Large intestine (tissue), 3 donors: ENCODE measurements around the gene KRT7. TPM values are rescaled to one million over a fixed set of nuclear protein-coding genes. Genes with fewer than 3 reads are reported as not detected.
A peak's percentile ranks its signal among the peaks of the same experiment; 100 is the strongest.

Source experiments
- DNase-seq, 2 donors: peaks; one replicate each; pipeline versions ENCODE4 v3.0.0 to v3.0.0-alpha.2; 2013
- H3K27ac ChIP-seq: one replicate; pipeline ENCODE4 v1.5.1; 2013; ENCODE audit warnings: low read length
- H3K27me3 ChIP-seq: 2 replicates; pipeline ENCODE4 v1.6.1; 2013; ENCODE audit warnings: low read length; ENCODE audit not compliant: control insufficient read depth, insufficient read depth
- H3K36me3 ChIP-seq: 2 replicates; pipeline ENCODE4 v1.6.1; 2013; ENCODE audit warnings: low read length; ENCODE audit not compliant: control insufficient read depth, insufficient read depth
- H3K4me1 ChIP-seq: one replicate; pipeline ENCODE4 v1.6.1; 2013; ENCODE audit warnings: low read length; ENCODE audit not compliant: control insufficient read depth, insufficient read depth
- H3K4me3 ChIP-seq: one replicate; pipeline ENCODE4 v1.5.1; 2013; ENCODE audit warnings: low read length
- H3K9me3 ChIP-seq: one replicate; pipeline ENCODE4 v1.6.1; 2013; ENCODE audit warnings: mild to moderate bottlenecking, low read depth, low read length, moderate library complexity; ENCODE audit not compliant: control insufficient read depth
- whole genome bisulfite sequencing: methylation state at CpG from one replicate; pipeline ENCODE4 v1.1.5; 2013; ENCODE audit warnings: low lambda C conversion rate; ENCODE audit not compliant: insufficient coverage; 5-methylcytosine and 5-hydroxymethylcytosine counted together
- polyA plus RNA-seq: library from polyadenylated mRNA; unstranded; fragments of 120-200 nt; gene quantifications from one replicate; pipeline ENCODE4 v1.2.1, GENCODE V29; 2013

KRT7 gene
- polyA plus RNA-seq, 1 donor: 8.6 TPM

DNA sequence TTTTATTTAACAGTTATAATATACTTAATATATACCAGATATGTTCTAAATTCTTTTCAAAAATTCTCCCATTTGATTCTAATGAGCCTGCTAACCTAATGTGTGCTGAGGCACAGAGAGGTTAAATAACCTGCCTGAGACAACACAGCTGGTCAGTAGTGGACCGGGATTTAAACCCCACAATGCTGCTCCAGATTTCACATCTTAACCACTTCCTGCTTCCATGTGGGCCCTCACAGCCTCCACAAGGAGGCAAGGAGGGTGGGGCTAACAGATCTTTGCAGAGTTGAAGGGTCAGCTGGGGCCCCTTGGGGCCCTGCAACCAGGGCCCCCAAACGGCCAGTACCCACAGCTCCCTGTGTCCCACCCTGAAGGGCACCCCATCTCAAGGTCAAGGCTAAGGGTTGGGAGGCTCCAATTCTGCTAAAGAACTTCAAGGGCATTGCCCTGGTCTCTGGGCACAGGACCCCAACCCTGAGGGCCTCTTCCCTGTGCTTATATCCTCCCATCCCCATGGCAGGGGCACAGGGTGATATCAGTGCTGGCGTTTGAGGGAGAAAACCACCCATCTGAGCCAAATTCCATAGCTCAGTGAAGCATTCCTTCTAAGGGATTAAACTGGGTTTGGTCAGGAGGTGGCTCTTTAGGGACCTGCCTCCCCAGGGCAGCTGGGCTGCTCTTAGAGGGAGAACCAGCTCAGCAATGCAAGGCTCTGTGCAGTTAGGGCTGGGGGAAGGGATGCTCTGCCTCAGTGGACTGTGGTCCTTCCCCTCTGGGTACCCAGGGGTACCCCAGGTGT is 43.5 kb upstream of the KRT7 start:
- Histone ChIP-seq H3K27me3 (no peaks in the 10 kb centered on the region), H3K27ac (no peak overlapping the region), H3K4me1 (peaks cover 22% of the 10 kb centered on the region), H3K4me3 (no peak overlapping the region), H3K36me3 (no peaks in the 10 kb centered on the region), H3K9me3 (no peaks in the 10 kb centered on the region)
- no peak for DNase-seq
- no CpG with 5 or more reads among the region's 3 CpGs for WGBS

DNA sequence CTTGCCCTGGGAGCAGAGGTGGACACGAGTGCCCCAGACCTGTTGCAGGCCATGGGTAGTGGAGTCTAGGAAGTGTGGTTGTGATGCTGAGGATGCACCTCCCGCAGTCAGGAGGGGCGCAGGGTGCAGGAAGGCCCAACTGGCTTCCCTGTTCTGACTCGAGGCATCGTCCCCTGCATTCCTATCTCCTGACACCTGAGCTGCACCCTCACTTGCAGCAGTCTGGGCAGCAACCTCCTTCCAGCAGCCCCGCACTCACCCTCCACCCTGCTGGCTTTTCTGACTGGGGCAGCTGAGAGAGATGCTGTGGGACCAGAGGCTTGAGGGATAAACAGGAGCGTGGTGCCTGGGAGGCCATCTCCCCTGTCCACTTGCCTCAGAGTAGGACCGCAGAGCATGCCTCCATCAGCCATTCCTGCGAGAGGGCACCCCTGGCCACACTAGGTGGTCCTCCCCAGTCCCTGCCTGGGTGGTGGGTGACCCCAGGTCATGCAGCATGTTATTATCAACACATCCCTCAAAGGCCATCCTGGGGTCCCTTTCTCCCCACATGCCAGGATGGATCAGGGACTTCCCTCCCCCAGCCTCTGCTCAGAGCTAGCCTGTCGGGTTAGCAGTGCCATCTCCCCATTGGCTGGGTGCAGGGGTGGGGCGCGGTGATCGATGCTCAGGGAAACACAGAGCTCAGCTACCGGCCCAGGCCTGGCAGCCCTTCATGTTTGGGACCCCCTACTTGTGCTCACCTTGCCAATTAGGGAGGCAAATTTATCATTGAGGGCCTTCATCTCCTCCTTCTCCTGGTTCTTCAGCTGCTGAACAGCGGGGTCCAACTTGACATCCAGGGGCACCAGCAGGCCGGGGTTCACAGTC is 41.9 kb upstream of the KRT7 start:
- no peaks in the 10 kb centered on the region for H3K36me3 ChIP-seq
- H3K27me3 ChIP-seq: no peaks in the 10 kb centered on the region
- no CpG with 5 or more reads among the region's 16 CpGs for WGBS
- no peaks in the 10 kb centered on the region for H3K9me3 ChIP-seq
- H3K27ac ChIP-seq: peak overlapping the region; percentile 42
- no peak overlapping the region for H3K4me3 ChIP-seq
- H3K4me1 ChIP-seq: peaks cover 22% of the 10 kb centered on the region
- no peak for DNase-seq

DNA sequence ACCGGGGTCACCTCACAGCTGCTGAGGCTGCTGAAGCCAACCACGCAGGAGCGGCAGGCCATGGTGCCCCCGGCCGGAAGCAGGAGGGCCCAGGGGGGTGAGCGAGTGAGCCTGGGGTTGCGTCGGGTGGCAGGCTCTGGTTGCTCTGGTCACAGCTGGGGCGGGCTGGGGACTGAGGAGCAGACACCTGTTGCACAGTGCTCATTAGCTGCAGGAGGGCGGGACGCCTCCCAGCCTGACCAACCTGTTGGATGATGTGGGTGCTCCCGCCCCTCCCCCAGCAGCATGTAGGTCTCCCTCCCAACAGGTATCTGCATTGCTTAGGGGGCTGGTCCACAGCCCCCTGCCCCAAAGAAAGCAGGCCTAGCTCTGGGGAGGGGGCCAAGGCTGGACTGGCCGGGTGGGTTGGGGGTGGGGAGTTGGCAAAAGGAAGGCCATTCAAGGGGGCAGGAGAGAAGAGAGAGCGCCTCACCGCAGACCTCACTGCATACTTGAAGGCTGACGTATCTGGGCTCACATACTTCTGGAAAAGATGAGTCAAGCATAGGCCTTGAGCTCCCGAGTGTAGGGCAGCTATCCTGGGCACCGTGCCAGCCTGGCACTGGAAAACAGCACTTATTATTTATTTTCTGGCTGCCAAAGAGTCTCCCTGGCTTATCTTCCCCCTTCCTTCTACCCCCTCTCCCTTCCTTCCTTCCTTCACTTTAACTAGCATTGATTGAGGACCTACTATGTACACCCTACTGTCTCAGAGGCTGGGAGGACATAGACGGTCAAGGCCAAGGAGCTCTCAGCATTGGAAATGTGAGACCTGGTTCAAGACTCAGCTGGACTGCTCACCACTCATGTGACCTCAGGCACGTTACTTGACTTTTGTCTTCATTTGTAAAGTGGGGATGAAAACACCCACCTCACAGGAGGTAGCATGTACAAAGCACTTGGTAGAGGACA is 40.9 kb upstream of the KRT7 start, which contains the start of gene KRT80:
KRT80 (minus strand) TSS at position 174 of the 951 bp plus-strand sequence; CDS start at position 62, 112 bp downstream.
- H3K27ac ChIP-seq: peak within 1 kb of the TSS; percentile 55
- H3K4me1 ChIP-seq: peaks cover 22% of the 10 kb centered on the region
- no peaks in the 10 kb centered on the region for H3K27me3 ChIP-seq
- H3K4me3 ChIP-seq: no peak within 1 kb of the TSS
- H3K9me3 ChIP-seq: no peaks in the 10 kb centered on the region
- 100% methylated on average over 1 of the region's 20 CpGs for WGBS
- no peaks in the 10 kb centered on the region for H3K36me3 ChIP-seq
- DNase-seq: peak; percentile 75 to 81

DNA sequence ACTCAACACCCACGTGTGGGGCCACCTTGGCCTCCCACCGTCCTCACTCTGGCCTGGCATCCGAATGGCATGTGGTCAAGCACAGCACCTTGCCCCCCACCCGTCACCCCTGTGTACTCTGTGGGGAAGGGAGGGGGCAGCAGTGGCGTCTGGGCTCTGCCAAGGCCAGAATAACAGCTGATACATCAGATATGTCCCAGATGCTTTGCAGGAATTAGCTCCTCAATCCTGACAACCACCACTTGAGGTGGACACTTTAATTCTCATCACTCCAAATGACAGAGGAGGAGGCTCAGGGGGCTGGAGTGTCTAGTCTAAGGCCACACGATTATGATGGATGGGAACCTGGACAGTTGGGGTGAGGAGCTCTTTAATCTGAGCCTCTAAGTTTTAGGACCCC is 39.5 kb upstream of the KRT7 start:
- Histone ChIP-seq H3K4me1 (peaks cover 22% of the 10 kb centered on the region), H3K27ac (no peak overlapping the region), H3K4me3 (no peak overlapping the region), H3K9me3 (no peaks in the 10 kb centered on the region), H3K27me3 (no peaks in the 10 kb centered on the region), H3K36me3 (no peaks in the 10 kb centered on the region)
- DNase-seq: no peak
- no CpG with 5 or more reads among the region's 6 CpGs for WGBS

DNA sequence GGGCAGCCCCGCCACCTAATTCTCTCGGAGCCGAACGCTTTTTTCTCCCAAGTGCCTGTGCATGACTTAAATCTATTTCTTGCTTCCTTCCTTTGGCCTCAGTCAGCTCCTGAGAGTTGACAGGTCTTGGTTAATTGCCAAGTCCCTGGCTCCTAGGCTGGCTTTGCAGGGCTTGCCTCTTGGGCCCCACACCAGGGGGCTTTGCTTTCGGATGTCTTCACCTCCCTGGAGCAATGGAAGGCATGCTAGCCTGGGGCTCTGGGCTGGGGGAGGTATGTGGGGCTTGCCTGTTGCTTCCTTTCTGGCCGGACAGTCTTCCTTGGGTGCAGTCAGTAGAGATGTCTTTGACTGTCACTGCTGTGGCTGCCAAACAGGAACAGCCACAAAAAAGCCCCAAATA is 39.1 kb upstream of the KRT7 start:
- DNase-seq: no peak

DNA sequence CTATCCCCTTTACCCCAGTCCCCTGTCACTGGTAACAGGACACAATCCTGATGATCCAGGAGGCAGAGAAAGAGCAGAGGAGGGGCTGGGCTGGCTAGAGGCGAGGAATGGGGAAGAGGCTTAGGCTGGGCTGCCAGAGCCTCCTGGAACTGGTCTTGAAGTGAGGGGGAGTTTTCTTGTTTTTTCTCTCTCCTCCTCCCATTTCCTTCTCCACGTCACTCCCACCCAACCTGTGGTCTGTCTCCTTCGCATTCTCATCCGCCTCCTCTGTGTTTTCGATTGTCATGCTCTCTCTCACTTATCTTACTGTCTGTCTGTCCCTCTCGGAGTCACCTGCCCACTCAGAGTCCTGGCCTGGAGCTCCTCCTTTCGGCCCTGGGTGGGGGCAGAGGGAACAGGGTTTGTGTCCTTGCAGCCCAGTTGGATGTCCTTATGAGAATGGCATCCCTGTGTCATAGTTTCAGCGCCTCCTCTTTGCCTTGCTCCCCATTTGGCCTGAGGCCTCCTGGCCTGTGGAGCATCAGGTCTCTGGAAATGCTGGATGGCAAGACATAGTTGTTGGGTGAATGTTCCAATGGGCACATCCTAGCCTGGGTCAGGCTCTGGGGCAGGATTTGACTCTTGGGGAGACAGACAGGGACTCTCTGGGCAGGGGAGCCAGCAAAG is 37.8 kb upstream of the KRT7 start:
- 100% methylated on average over 3 of the region's 8 CpGs for WGBS
- Histone ChIP-seq H3K27ac (no peak overlapping the region), H3K9me3 (no peaks in the 10 kb centered on the region), H3K4me1 (peaks cover 13% of the 10 kb centered on the region), H3K27me3 (no peaks in the 10 kb centered on the region), H3K4me3 (no peak overlapping the region), H3K36me3 (no peaks in the 10 kb centered on the region)
- no peak for DNase-seq

More for the DNA sequence above, 39.1 kb upstream of the KRT7 start:
- Histone ChIP-seq H3K4me3 (no peak overlapping the region), H3K9me3 (no peaks in the 10 kb centered on the region), H3K36me3 (no peaks in the 10 kb centered on the region), H3K27ac (no peak overlapping the region), H3K4me1 (peaks cover 22% of the 10 kb centered on the region), H3K27me3 (no peaks in the 10 kb centered on the region)
- WGBS: no CpG with 5 or more reads among the region's 6 CpGs

DNA sequence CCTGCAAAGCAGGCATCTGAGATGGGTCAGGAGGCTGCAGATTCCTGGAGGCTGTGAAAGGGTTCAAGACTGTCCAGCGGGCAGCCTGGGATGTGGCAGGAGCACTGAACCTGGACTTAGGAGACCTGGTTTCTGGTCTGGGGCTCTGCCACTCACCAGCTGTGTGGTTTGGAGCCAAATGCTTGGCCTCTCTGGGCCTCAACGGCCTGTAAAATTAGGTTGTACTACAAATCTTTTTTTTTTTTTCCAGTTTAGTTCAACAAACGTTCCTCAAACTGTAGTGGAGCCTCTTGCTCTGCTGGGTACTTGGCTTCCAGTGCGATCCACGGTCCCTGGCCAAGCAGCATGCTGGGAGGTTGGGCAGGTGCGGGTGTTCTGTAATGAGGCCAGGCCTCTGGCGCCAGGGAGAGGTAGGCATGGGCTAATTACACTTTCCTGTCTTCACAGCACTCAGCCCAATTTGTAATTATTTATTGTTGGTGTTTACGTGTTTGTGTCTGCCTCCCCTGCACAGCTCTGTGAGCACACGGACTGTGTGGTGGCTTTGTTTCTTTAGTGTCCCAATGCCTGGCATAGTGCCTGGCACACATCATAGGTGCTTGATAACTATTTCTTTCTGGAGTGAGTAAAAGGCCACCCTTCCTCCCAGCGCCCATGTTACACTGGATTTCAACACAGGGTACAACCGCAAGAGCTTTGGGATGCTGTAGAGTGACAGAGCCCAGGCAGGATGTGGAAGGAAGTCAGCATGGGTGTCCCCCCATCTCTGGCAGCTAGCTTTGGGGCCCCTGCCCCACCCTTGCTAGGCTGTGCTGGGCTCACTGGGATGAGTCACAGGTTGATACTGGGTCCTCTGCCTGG is 35.4 kb upstream of the KRT7 start:
- Histone ChIP-seq H3K27ac (no peak overlapping the region), H3K9me3 (no peaks in the 10 kb centered on the region), H3K4me3 (no peak overlapping the region), H3K4me1 (peaks cover 2% of the 10 kb centered on the region), H3K27me3 (no peaks in the 10 kb centered on the region), H3K36me3 (no peaks in the 10 kb centered on the region)
- DNase-seq: no peak
- WGBS: no CpG with 5 or more reads among the region's 11 CpGs

DNA sequence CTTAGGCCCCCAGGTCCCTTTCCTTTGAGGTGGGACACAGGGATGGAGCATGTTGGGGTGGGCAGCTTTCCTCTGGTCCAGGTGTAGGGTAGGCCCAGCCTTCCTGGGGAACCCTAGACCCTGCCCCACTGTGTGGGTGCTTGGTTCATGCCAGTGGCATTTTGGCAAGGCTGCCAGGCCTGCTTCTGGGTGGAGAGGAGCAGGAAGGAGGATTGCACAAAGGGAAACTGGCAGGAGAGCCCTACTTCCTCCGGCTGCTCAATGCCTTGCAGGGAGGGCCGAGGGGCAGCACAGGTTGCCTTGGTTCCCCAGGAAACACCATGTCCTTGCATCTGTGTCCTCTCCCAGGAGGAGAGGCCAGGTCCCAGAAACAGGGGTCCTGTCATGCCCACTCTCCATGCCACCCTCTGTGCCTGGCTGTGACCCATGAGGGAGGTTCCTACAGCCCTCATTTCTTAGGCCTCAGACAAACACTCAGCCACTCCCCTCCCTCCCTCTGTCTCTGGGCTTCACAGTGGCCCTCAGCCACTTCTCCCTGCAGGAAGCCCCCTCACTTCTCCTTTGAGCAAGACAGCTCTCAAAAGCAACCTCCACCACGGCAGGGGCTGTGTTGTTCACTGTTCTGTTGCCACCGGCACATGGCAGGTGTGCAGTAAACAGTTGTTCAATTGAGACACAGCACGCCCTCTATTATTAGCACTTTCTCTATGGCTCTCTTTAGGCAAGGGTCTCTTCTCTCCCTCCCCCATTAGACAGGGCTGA is 34.4 kb upstream of the KRT7 start:
- Histone ChIP-seq H3K36me3 (no peaks in the 10 kb centered on the region), H3K27me3 (no peaks in the 10 kb centered on the region), H3K27ac (no peak overlapping the region), H3K4me1 (peaks cover 9% of the 10 kb centered on the region), H3K4me3 (no peak overlapping the region), H3K9me3 (no peaks in the 10 kb centered on the region)
- no CpG with 5 or more reads among the region's 5 CpGs for WGBS
- no peak for DNase-seq
